H1 (cell line): ENCODE data around the gene THAP4. TPM values are rescaled to one million over a fixed set of nuclear protein-coding genes. Genes with fewer than 3 reads are reported as not detected.

Experiments used
- CBX8 ChIP-seq: fragments of 300-800, 300-1000 bp; sonication (generic); IDR thresholded peaks from 2 replicates; pipeline ENCODE4 v1.7.1; 2016; ENCODE audit warnings: low read depth, low read length, borderline replicate concordance
- KDM5A ChIP-seq: fragments of 200-600 bp; IDR thresholded peaks from 2 replicates; pipeline ENCODE4 v1.7.1; 2012; ENCODE audit warnings: mild to moderate bottlenecking, low read length, inconsistent platforms, mixed read lengths
- NANOG ChIP-seq: IDR thresholded peaks from 2 replicates; pipeline ENCODE4 v1.6.1; 2011; ENCODE audit warnings: low read length, low read depth, mild to moderate bottlenecking, inconsistent platforms; ENCODE audit not compliant: insufficient read depth, poor library complexity, severe bottlenecking
- NRF1 ChIP-seq: IDR thresholded peaks from 2 replicates; pipeline ENCODE4 v1.6.1; 2011; ENCODE audit warnings: mild to moderate bottlenecking, low read depth, low read length, improper control_type of control experiment
- polyA plus RNA-seq, 7 experiments: library from polyadenylated mRNA; depleted of rRNA in 3 of 7; stranded (reverse) in 5 of 7; unstranded in 2 of 7; fragments of >200 nt in 5 of 7; fragments of 200-250 nt in 2 of 7; gene quantifications; 1 replicate in 5 of 7; 2 replicates in 1 of 7; 4 replicates in 1 of 7; pipeline versions ENCODE4 v1.2.1 to v1.2.3, GENCODE V29; 2011 to 2013; ENCODE audit warnings: missing spikeins in 2 of 7, mixed read lengths in 2 of 7
- total RNA-seq: library from RNA; stranded (reverse); fragmentation: NEBNext Ultra II Directional; extraction: Animal tissue kit (Norgen Biotek cat#: 25700); gene quantifications from 2 replicates; pipeline ENCODE4 v1.2.1, GENCODE V29; 2021
- TF ChIP-seq, protein P1 (sequence below): IDR thresholded peaks from 2 replicates; pipeline ENCODE4 v1.6.1; 2011; ENCODE audit warnings: low read depth, mild to moderate bottlenecking, low read length; ENCODE audit not compliant: insufficient read depth
- TF ChIP-seq, protein P2 (sequence below): IDR thresholded peaks from 2 replicates; pipeline ENCODE4 v1.6.1; 2011; ENCODE audit warnings: low read length, improper control_type of control experiment

THAP4 gene
- total and polyA plus RNA-seq, 2 of the 8 experiments (the other 6 are each of a cell fraction or from before 2014, with no cell fraction given), result 78.9 to 83.6 TPM

DNA sequence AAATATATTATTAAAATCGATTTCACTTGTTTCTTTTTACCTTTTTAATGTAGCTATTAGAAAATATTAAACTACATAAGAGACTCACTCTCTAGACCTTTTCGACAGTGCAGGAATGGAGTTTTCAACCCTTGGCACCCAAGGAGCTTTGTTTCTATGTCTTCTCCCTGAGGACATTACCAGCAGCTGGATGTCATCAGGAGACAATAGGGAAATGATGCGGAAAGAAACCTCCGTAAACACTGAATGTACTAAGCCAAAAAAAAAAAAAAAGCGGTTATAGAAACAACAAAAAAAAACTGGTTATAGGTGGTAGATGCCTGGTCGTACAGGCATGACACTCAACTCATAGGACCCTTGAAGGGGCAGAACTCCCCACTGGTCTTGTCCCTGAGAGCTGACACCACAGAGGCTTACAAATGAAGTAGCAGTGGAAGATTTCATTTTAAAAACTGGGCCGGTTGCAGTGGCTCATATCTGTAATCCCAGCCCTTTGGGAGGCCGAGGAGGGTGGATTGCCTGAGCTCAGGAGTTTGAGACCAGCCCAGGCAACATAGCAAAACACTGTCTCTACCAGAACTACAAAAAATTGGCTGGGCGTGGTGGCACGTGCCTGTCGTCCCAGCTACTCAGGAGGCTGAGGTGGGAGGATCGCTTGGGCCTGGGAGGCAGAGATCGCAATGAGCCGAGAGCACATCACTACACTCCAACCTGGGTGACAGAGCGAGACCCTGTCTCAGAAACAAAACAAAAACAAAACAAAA, 23.8 kb downstream of the THAP4 start (continued):
- TF ChIP-seq, protein P1, sequence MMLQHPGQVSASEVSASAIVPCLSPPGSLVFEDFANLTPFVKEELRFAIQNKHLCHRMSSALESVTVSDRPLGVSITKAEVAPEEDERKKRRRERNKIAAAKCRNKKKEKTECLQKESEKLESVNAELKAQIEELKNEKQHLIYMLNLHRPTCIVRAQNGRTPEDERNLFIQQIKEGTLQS, result no peak
- TF ChIP-seq KDM5A (no peak), CBX8 (no peak), NRF1 (no peak), NANOG (no peak)
- TF ChIP-seq, protein P2, sequence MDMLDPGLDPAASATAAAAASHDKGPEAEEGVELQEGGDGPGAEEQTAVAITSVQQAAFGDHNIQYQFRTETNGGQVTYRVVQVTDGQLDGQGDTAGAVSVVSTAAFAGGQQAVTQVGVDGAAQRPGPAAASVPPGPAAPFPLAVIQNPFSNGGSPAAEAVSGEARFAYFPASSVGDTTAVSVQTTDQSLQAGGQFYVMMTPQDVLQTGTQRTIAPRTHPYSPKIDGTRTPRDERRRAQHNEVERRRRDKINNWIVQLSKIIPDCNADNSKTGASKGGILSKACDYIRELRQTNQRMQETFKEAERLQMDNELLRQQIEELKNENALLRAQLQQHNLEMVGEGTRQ, result no peak
